GM12878 (cell line): ENCODE data around the gene CHRFAM7A. TPM values are rescaled to one million over a fixed set of nuclear protein-coding genes. Genes with fewer than 3 reads are reported as not detected.
"Not testable (repeated sequence)": the region's sequence is repeated elsewhere in the genome, so short reads cannot be mapped to it uniquely, and the experiment has no call there.

Experiments
- ATAC-seq: fragments of 200-7000 bp; cut with Tn5 transposase; 3 replicates; pipeline ENCODE4 v1.9.1; 2020; ENCODE audit warnings: mild to moderate bottlenecking, moderate library complexity
- BruUV-seq: library from RNA; stranded (reverse); fragments of 400-500 nt; replicated peaks from 2 replicates; lab custom pipeline; 2021; lab: Mats Ljungman, UMichigan
- CTCF ChIA-PET: fragments of 300-600 bp; sonication (Branson Sonifier 250); formaldehyde crosslinking; extraction: SDS; loops from one replicate; lab custom pipeline; 2021; ENCODE audit warnings: inconsistent platforms; lab: Yijun Ruan, JAX
- POLR2A ChIA-PET: fragments of 350-600 bp; formaldehyde crosslinking; extraction: SDS; loops from one replicate; lab custom pipeline; 2021; ENCODE audit warnings: inconsistent platforms; lab: Charles Lee
- RAD21 ChIA-PET: fragments of 300-600 bp; sonication (Branson Sonifier 250); formaldehyde crosslinking; loops from one replicate; lab custom pipeline; 2023; ENCODE audit warnings: antibody characterized with exemption; ENCODE audit not compliant: unreplicated experiment; lab: Charles Lee
- SMC1A ChIA-PET: fragments of 300-600 bp; sonication (Branson Sonifier 250); formaldehyde crosslinking; loops from one replicate; lab custom pipeline; 2023; ENCODE audit not compliant: unreplicated experiment, uncharacterized antibody; lab: Charles Lee
- DNase-seq: peaks from one replicate; pipeline ENCODE4 v3.0.0-alpha.2; 2011; ENCODE audit warnings: low read depth, low spot score
- FAIRE-seq: peaks from 3 replicates; lab custom pipeline; 2011; peaks lifted over from hg19 to GRCh38; lab: Jason Lieb, UNC
- H2AFZ ChIP-seq: 2 replicates; pipeline ENCODE4 v1.6.0; 2011; ENCODE audit warnings: low read depth, low read length, control low read depth; ENCODE audit not compliant: control insufficient read depth
- H3K27ac ChIP-seq: 2 replicates; pipeline ENCODE4 v1.5.1; 2011; ENCODE audit warnings: control low read depth; ENCODE audit not compliant: control insufficient read depth, insufficient read depth
- H3K27me3 ChIP-seq, 2 experiments: replicated peaks in 1 of 2; 2 replicates each; pipeline versions ENCODE4 v1.6.0 to v1.6.1; 2011; ENCODE audit warnings: low read length in 1 of 2; ENCODE audit not compliant: control insufficient read depth in 2 of 2, insufficient read depth in 2 of 2
- H3K36me3 ChIP-seq, 2 experiments: 2 replicates each; pipeline ENCODE4 v1.5.1; 2011; ENCODE audit warnings: low read length in 1 of 2; ENCODE audit not compliant: control insufficient read depth in 2 of 2, insufficient read depth in 2 of 2
- H3K4me1 ChIP-seq: 2 replicates; pipeline ENCODE4 v1.6.1; 2011; ENCODE audit warnings: mild to moderate bottlenecking, low read length, moderate library complexity, mixed read lengths; ENCODE audit not compliant: control insufficient read depth, insufficient read depth
- H3K4me2 ChIP-seq: 2 replicates; pipeline ENCODE4 v1.6.0; 2011; ENCODE audit warnings: control low read depth; ENCODE audit not compliant: control insufficient read depth, insufficient read depth
- H3K4me3 ChIP-seq: fragments of 200-600 bp; sonication (generic); 2 replicates; pipeline ENCODE4 v1.5.1; 2016
- H3K79me2 ChIP-seq: 2 replicates; pipeline ENCODE4 v1.6.0; 2011; ENCODE audit warnings: low read length; ENCODE audit not compliant: control insufficient read depth, insufficient read depth
- H3K9ac ChIP-seq: 2 replicates; pipeline ENCODE4 v1.8.0; 2011; ENCODE audit warnings: low read length, control low read depth, mixed read lengths; ENCODE audit not compliant: control insufficient read depth, insufficient read depth
- H3K9me3 ChIP-seq: replicated peaks from 3 replicates; pipeline ENCODE4 v1.5.1; 2011; ENCODE audit warnings: mild to moderate bottlenecking, low read length; ENCODE audit not compliant: control insufficient read depth, insufficient read depth
- H4K20me1 ChIP-seq: 2 replicates; pipeline ENCODE4 v1.6.0; 2011; ENCODE audit not compliant: control insufficient read depth, insufficient read depth
- WGBS: methylation state at CpG from one replicate; pipeline ENCODE4 v1.1.6; 2016; ENCODE audit warnings: low lambda C conversion rate; ENCODE audit not compliant: insufficient replicate concordance, insufficient coverage; ENCODE audit errors: missing lambda C conversion rate; 5-methylcytosine and 5-hydroxymethylcytosine counted together
- in situ Hi-C: fragments of 300-500 bp; cut with MboI; formaldehyde crosslinking; loops from 9 replicates; pipeline ENCODE4 v1.14.3; 2018; ENCODE audit warnings: mixed read lengths
- intact Hi-C: fragments of 100-400 bp; cut with micrococcal nuclease; formaldehyde crosslinking; loops from one replicate; pipeline ENCODE4 v1.14.2; 2022; ENCODE audit not compliant: unreplicated experiment
- polyA plus RNA-seq, 11 experiments: library from polyadenylated mRNA; depleted of rRNA in 4 of 11; unstranded in 6 of 11; stranded (reverse) in 5 of 11; fragments of >200 nt; fragmentation: Nextera tagmentation in 4 of 11; fragmentation: Illumina TruSeq in 1 of 11; extraction: Ambion mirVana in 4 of 11; extraction: Trizol in 1 of 11; gene quantifications; 1 replicate in 1 of 11; 2 replicates in 10 of 11; pipeline versions ENCODE4 v1.2.1 to v1.2.3, GENCODE V29; 2011 to 2016; ENCODE audit warnings: inconsistent platforms in 2 of 11, missing spikeins in 2 of 11, low read depth in 1 of 11
- small RNA-seq: library from RNA; depleted of rRNA; stranded (forward); fragments of <200 nt; gene quantifications from one replicate; pipeline ENCODE3, GENCODE V24; 2014
- total RNA-seq, 4 experiments: library from RNA; depleted of rRNA in 3 of 4; stranded (reverse); fragments of >200 nt in 3 of 4; fragmentation: Illumina TruSeq in 1 of 4; extraction: Trizol in 1 of 4; gene quantifications; 2 replicates each; pipeline versions ENCODE4 v1.2.1 to v1.2.3, GENCODE V29; 2013 to 2021

Gene CHRFAM7A
- total and polyA plus RNA-seq, 10 of the 15 experiments (the other 5 are each of a cell fraction or from before 2014, with no cell fraction given), result 0.25 to 0.75 (median 0.37) TPM; not detected in 5

- H3K9me3 ChIP-seq, CTCF ChIA-PET, H3K9ac ChIP-seq, H3K4me3 ChIP-seq, FAIRE-seq, RAD21 ChIA-PET, BruUV-seq, H4K20me1 ChIP-seq, H3K4me1 ChIP-seq, H3K27me3 ChIP-seq, H3K79me2 ChIP-seq, intact Hi-C loops, H3K4me2 ChIP-seq, SMC1A ChIA-PET, in situ Hi-C loops, DNase-seq, H3K27ac ChIP-seq, POLR2A ChIA-PET, H2AFZ ChIP-seq, ATAC-seq, H3K36me3 ChIP-seq: not testable (repeated sequence)
- WGBS, result no CpG with 5 or more reads among the region's 3 CpGs
These were observed 77.6 kb downstream of the CHRFAM7A start for GRCh38 chr15:30315704-30316103.

- intact Hi-C loops, H4K20me1 ChIP-seq, POLR2A ChIA-PET, H3K9ac ChIP-seq, in situ Hi-C loops, DNase-seq, H3K27ac ChIP-seq, RAD21 ChIA-PET, H3K9me3 ChIP-seq, ATAC-seq, H3K27me3 ChIP-seq, FAIRE-seq, H3K4me1 ChIP-seq, CTCF ChIA-PET, H2AFZ ChIP-seq, SMC1A ChIA-PET, H3K4me2 ChIP-seq, H3K36me3 ChIP-seq, H3K79me2 ChIP-seq, H3K4me3 ChIP-seq, BruUV-seq: not testable (repeated sequence)
These were observed 82.8 kb downstream of the CHRFAM7A start for GRCh38 chr15:30310575-30310974.

Small RNAs within 50 kb of the gene (small RNA-seq; reads per million reads assigned to genes)
- gene AC019322.2, result not detected
- gene RF00019, result not detected
- not detected for gene RF00096
- not detected for gene RN7SL196P

Other genes with a start within 250 kb of the CHRFAM7A start
- not detected in 2 replicates for gene GOLGA8R, start 20.7 kb upstream of the CHRFAM7A start, total RNA-seq (2014; rRNA removed)
- 0.09 TPM in 1 of 2 replicates, not detected in the other for gene GOLGA8R, start 20.7 kb upstream of the CHRFAM7A start, total RNA-seq (2014; rRNA removed; fragmentation: Illumina TruSeq; extraction: Trizol)
- 0.13 TPM in 1 of 2 replicates, not detected in the other for gene GOLGA8R, start 20.7 kb upstream of the CHRFAM7A start, total RNA-seq (2021)
- 0.03 and 0.04 TPM in 2 replicates for gene GOLGA8R, start 20.7 kb upstream of the CHRFAM7A start, polyA plus RNA-seq (2011; rRNA removed)
- gene GOLGA8R, start 20.7 kb upstream of the CHRFAM7A start, polyA plus RNA-seq (2014; fragmentation: Illumina TruSeq; extraction: Trizol), result 0.03 TPM in 1 of 2 replicates, not detected in the other
- gene GOLGA8R, start 20.7 kb upstream of the CHRFAM7A start, polyA plus RNA-seq (2014; fragmentation: Nextera tagmentation; extraction: Ambion mirVana), result not detected
- not detected in 2 replicates for gene GOLGA8R, start 20.7 kb upstream of the CHRFAM7A start, polyA plus RNA-seq (2014; rRNA removed)
- under 1 TPM in 1 of 2 experiments, not detected in 1; 0.05 TPM for gene GOLGA8R, start 20.7 kb upstream of the CHRFAM7A start, polyA plus RNA-seq (2016; fragmentation: Nextera tagmentation; extraction: Ambion mirVana)
- not detected in 2 replicates for gene GOLGA8Q, start 158.5 kb upstream of the CHRFAM7A start, total RNA-seq (2014; rRNA removed)
- 0.09 TPM in 1 of 2 replicates, not detected in the other for gene GOLGA8Q, start 158.5 kb upstream of the CHRFAM7A start, total RNA-seq (2014; rRNA removed; fragmentation: Illumina TruSeq; extraction: Trizol)
- not detected in 2 replicates for gene GOLGA8Q, start 158.5 kb upstream of the CHRFAM7A start, total RNA-seq (2021)
- 0.04 TPM in 1 of 2 replicates, not detected in the other for gene GOLGA8Q, start 158.5 kb upstream of the CHRFAM7A start, polyA plus RNA-seq (2011; rRNA removed)
- gene GOLGA8Q, start 158.5 kb upstream of the CHRFAM7A start, polyA plus RNA-seq (2014; fragmentation: Illumina TruSeq; extraction: Trizol), result 0.07 TPM in 1 of 2 replicates, not detected in the other
- gene GOLGA8Q, start 158.5 kb upstream of the CHRFAM7A start, polyA plus RNA-seq (2014; fragmentation: Nextera tagmentation; extraction: Ambion mirVana), result not detected
- gene GOLGA8Q, start 158.5 kb upstream of the CHRFAM7A start, polyA plus RNA-seq (2014; rRNA removed), result 0.35 TPM in 1 of 2 replicates, not detected in the other
- not detected for gene GOLGA8Q, start 158.5 kb upstream of the CHRFAM7A start, polyA plus RNA-seq (2016; fragmentation: Nextera tagmentation; extraction: Ambion mirVana)
- 0.49 and 0.56 TPM in 2 replicates for gene GOLGA8H, start 210.5 kb upstream of the CHRFAM7A start, total RNA-seq (2014; rRNA removed)
- 0.18 and 0.41 TPM in 2 replicates for gene GOLGA8H, start 210.5 kb upstream of the CHRFAM7A start, total RNA-seq (2014; rRNA removed; fragmentation: Illumina TruSeq; extraction: Trizol)
- 0.23 and 0.35 TPM in 2 replicates for gene GOLGA8H, start 210.5 kb upstream of the CHRFAM7A start, total RNA-seq (2021)
- gene GOLGA8H, start 210.5 kb upstream of the CHRFAM7A start, polyA plus RNA-seq (2011; rRNA removed), result 0.52 and 0.54 TPM in 2 replicates
- 0.35 and 0.54 TPM in 2 replicates for gene GOLGA8H, start 210.5 kb upstream of the CHRFAM7A start, polyA plus RNA-seq (2014; fragmentation: Illumina TruSeq; extraction: Trizol)
- gene GOLGA8H, start 210.5 kb upstream of the CHRFAM7A start, polyA plus RNA-seq (2014; fragmentation: Nextera tagmentation; extraction: Ambion mirVana), result not detected
- 0.28 and 0.42 TPM in 2 replicates for gene GOLGA8H, start 210.5 kb upstream of the CHRFAM7A start, polyA plus RNA-seq (2014; rRNA removed)
- not detected for gene GOLGA8H, start 210.5 kb upstream of the CHRFAM7A start, polyA plus RNA-seq (2016; fragmentation: Nextera tagmentation; extraction: Ambion mirVana)